OCI-LY1 (cell line): ENCODE measurements around the gene TRIOBP.

Experiments used
- EZH2 ChIP-seq: fragments of 200-600 bp; sonication (generic), shearing (Covaris generic); IDR thresholded peaks from 2 replicates; pipeline ENCODE4 v1.8.0; 2017; ENCODE audit warnings: borderline replicate concordance, mixed run types, mild to moderate bottlenecking, antibody characterized with exemption, low read length, moderate library complexity, mixed read lengths
- TF ChIP-seq, protein P1 (sequence below): fragments of 200-600 bp; sonication (generic), shearing (Covaris generic); IDR thresholded peaks from 2 replicates; pipeline ENCODE4 v1.5.1; 2017; ENCODE audit warnings: mild to moderate bottlenecking, antibody characterized with exemption, low read length, moderate library complexity, mixed read lengths

GRCh38 chr22:37804352-37804880 is 107.6 kb downstream of the TRIOBP start:
- TF ChIP-seq, protein P1, sequence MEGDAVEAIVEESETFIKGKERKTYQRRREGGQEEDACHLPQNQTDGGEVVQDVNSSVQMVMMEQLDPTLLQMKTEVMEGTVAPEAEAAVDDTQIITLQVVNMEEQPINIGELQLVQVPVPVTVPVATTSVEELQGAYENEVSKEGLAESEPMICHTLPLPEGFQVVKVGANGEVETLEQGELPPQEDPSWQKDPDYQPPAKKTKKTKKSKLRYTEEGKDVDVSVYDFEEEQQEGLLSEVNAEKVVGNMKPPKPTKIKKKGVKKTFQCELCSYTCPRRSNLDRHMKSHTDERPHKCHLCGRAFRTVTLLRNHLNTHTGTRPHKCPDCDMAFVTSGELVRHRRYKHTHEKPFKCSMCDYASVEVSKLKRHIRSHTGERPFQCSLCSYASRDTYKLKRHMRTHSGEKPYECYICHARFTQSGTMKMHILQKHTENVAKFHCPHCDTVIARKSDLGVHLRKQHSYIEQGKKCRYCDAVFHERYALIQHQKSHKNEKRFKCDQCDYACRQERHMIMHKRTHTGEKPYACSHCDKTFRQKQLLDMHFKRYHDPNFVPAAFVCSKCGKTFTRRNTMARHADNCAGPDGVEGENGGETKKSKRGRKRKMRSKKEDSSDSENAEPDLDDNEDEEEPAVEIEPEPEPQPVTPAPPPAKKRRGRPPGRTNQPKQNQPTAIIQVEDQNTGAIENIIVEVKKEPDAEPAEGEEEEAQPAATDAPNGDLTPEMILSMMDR, result no peak
- no peak for TF ChIP-seq EZH2
